Measurements from ENCODE around the gene ARSJ. TPM values are rescaled to one million over a fixed set of nuclear protein-coding genes. Genes with fewer than 3 reads are reported as not detected.
A peak's percentile ranks its signal among the peaks of the same experiment; 100 is the strongest.

The ARSJ gene
- total and polyA plus RNA-seq, 10 donors = 0.07 to 1.6 (median 0.52) TPM

- Histone ChIP-seq H3K4me1 (no peaks in the 10 kb centered on the region), H3K36me3 (no peaks in the 10 kb centered on the region), H3K27ac (no peak overlapping the region), H3K9me3 (no peaks in the 10 kb centered on the region), H3K4me3 (no peak overlapping the region), H3K27me3 (replicated peaks in 1 of 7) (no peaks in the 10 kb centered on the region)
- no peak for TF ChIP-seq POLR2A (IDR thresholded peaks at IDR 0.05)
- TF ChIP-seq, protein P1, sequence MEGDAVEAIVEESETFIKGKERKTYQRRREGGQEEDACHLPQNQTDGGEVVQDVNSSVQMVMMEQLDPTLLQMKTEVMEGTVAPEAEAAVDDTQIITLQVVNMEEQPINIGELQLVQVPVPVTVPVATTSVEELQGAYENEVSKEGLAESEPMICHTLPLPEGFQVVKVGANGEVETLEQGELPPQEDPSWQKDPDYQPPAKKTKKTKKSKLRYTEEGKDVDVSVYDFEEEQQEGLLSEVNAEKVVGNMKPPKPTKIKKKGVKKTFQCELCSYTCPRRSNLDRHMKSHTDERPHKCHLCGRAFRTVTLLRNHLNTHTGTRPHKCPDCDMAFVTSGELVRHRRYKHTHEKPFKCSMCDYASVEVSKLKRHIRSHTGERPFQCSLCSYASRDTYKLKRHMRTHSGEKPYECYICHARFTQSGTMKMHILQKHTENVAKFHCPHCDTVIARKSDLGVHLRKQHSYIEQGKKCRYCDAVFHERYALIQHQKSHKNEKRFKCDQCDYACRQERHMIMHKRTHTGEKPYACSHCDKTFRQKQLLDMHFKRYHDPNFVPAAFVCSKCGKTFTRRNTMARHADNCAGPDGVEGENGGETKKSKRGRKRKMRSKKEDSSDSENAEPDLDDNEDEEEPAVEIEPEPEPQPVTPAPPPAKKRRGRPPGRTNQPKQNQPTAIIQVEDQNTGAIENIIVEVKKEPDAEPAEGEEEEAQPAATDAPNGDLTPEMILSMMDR (IDR thresholded peaks at IDR 0.05 in 8 of 11, conservative IDR thresholded peaks at IDR 0.05 in 3 of 11) = no peak
- no peak for TF ChIP-seq POLR2AphosphoS5 (IDR thresholded peaks at IDR 0.05)
- WGBS, 5 donors = 66 to 90% (median 84%) methylated on average over 3 of the region's 3 CpGs
- intact Hi-C loops (cut with DNase I; ENCODE audit: low total_unique reads) = no loop called here
- no peak for DNase-seq
Observed at GRCh38 chr4:113880240-113881028, 99.0 kb downstream of the ARSJ start.

DNA sequence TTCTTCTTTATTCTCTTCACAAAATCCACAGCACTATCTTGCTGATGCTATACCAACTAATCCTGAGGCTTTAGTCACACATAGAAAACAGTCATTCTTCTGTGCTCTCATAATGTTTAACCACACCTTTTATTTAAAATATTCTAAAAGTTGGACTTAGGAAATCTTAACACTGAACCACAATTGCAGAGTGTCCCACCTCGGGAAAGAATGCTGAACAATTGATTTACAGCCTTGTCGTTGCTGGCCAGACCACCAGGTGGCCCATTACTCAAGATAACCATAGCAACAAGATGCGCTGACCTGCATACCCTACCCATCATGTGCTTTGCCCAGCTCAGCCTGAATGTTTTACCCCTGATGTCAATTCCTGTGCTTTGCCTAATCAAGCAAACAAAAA, 100.8 kb downstream of the ARSJ start:
- no peaks in the 10 kb centered on the region for H3K4me1 ChIP-seq
- no peak overlapping the region for H3K4me3 ChIP-seq
- TF ChIP-seq, protein P1 (IDR thresholded peaks at IDR 0.05 in 8 of 11, conservative IDR thresholded peaks at IDR 0.05 in 3 of 11) = peak in 1 of 11 experiments; percentile 12
- no peak for TF ChIP-seq POLR2A (IDR thresholded peaks at IDR 0.05)
- WGBS, 5 donors = 39 to 50% (median 39%) methylated on average over 3 of the region's 3 CpGs
- no peak overlapping the region for H3K27ac ChIP-seq
- H3K27me3 ChIP-seq (replicated peaks in 1 of 7) = no peaks in the 10 kb centered on the region
- intact Hi-C loops (cut with DNase I; ENCODE audit: low total_unique reads) = no loop called here
- H3K36me3 ChIP-seq = no peaks in the 10 kb centered on the region
- H3K9me3 ChIP-seq = no peaks in the 10 kb centered on the region
- DNase-seq = no peak

- intact Hi-C loops (cut with DNase I; ENCODE audit: low total_unique reads) = no loop called here
- TF ChIP-seq POLR2AphosphoS5 (IDR thresholded peaks at IDR 0.05) = no peak
- no peak for TF ChIP-seq POLR2A (IDR thresholded peaks at IDR 0.05)
- TF ChIP-seq, protein P1 (IDR thresholded peaks at IDR 0.05 in 8 of 11, conservative IDR thresholded peaks at IDR 0.05 in 3 of 11) = no peak
- no peaks in the 10 kb centered on the region for H3K4me1 ChIP-seq
- H3K27me3 ChIP-seq (replicated peaks in 1 of 7) = no peaks in the 10 kb centered on the region
- H3K27ac ChIP-seq = no peak overlapping the region
- H3K4me3 ChIP-seq = no peak overlapping the region
- DNase-seq = no peak
- 59 to 85% (median 74%) methylated on average over 1 of the region's 1 CpG for WGBS, 5 donors
- no peaks in the 10 kb centered on the region for H3K36me3 ChIP-seq
- no peaks in the 10 kb centered on the region for H3K9me3 ChIP-seq
Observed at GRCh38 chr4:113874480-113874879, 105.0 kb downstream of the ARSJ start.

DNA sequence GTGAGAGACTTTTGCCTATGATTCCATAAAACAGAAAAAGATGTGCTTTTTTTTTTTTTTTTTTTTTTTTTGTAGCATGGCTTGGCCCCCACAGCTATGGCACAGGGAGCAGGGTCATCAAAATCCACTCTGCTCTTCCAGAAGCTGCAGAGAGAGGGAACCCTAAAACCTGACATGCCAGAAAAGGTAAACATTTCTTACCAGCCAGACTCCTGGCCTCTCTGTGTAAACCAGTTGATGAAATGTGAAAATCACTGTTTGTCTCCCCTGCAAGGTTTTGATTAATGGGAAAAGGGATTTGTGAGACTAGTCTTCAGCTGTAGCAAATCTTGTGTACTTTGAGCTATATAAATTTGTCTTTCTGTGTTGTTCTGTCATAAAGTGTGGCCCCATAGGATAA, 105.9 kb downstream of the ARSJ start:
- no peaks in the 10 kb centered on the region for H3K27me3 ChIP-seq (replicated peaks in 1 of 7)

More for the DNA sequence above, 105.9 kb downstream of the ARSJ start:
- Histone ChIP-seq H3K9me3 (no peaks in the 10 kb centered on the region), H3K4me3 (no peak overlapping the region), H3K27ac (no peak overlapping the region), H3K4me1 (no peaks in the 10 kb centered on the region), H3K36me3 (no peaks in the 10 kb centered on the region)
- intact Hi-C loops (cut with DNase I; ENCODE audit: low total_unique reads) = no loop called here
- no peak for DNase-seq
- TF ChIP-seq, protein P1 (IDR thresholded peaks at IDR 0.05 in 8 of 11, conservative IDR thresholded peaks at IDR 0.05 in 3 of 11) = no peak
- no peak for TF ChIP-seq POLR2AphosphoS5 (IDR thresholded peaks at IDR 0.05)
- no peak for TF ChIP-seq POLR2A (IDR thresholded peaks at IDR 0.05)

All from spleen (tissue), 11 donors.